ENCODE data around the gene INCA1.

GRCh38 chr17:5045496-5045895 lies 48.2 kb upstream of the INCA1 start:
- TF ChIP-seq, protein P1, sequence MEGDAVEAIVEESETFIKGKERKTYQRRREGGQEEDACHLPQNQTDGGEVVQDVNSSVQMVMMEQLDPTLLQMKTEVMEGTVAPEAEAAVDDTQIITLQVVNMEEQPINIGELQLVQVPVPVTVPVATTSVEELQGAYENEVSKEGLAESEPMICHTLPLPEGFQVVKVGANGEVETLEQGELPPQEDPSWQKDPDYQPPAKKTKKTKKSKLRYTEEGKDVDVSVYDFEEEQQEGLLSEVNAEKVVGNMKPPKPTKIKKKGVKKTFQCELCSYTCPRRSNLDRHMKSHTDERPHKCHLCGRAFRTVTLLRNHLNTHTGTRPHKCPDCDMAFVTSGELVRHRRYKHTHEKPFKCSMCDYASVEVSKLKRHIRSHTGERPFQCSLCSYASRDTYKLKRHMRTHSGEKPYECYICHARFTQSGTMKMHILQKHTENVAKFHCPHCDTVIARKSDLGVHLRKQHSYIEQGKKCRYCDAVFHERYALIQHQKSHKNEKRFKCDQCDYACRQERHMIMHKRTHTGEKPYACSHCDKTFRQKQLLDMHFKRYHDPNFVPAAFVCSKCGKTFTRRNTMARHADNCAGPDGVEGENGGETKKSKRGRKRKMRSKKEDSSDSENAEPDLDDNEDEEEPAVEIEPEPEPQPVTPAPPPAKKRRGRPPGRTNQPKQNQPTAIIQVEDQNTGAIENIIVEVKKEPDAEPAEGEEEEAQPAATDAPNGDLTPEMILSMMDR (IDR thresholded peaks at IDR 0.05) = no peak
- no peak for TF ChIP-seq POLR2A (IDR thresholded peaks at IDR 0.05)
